GM18520 (cell line): ENCODE results near the gene ETV6.

ENCODE experiments used
- ATAC-seq: cut with Tn5 transposase; IDR thresholded peaks from one replicate; pipeline ENCODE4 v1.9.1; 2021; ENCODE audit not compliant: unreplicated experiment

ETV6 gene

GRCh38 chr12:11771895-11772502, 122.5 kb downstream of the ETV6 start:
- ATAC-seq, result peak; percentile 32

DNA sequence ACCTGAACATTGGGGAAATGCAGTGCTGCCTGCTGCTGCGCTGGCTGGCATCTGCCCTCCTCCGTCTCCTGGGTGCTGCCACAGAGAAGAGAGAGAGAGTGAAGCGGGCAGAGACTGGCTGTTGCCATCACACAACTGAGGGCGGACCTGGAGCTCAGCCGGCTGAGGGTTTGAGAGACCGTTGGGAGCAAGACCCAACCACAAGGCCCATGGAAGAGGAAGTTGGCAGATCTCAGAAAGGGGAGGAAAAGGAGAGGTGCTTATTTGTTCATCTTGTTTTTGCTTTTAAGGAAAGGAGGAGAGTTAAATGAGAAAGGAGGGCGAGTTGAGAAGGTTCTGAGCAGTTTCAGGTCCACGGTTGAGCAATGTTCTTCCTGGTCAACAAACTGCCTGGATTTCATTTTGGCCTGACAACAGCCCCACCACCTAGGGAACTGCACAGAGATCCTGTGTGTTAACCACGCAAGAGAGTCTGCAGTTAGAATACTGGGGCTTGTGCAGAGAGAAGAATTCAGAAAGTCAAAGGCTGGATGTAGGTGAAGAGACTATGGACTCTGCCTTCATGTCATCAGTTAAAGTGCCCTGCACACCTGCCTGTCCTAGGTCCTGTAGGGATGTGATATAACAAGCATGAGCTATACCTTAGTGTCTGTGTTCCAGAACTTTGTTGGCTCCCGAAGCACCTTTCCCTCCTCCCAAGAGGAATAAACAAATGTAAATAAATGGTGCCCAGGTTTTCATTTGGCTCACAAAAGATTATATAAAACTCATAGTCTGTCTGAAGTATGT, 124.6 kb downstream of the ETV6 start:
- ATAC-seq, result no peak

DNA sequence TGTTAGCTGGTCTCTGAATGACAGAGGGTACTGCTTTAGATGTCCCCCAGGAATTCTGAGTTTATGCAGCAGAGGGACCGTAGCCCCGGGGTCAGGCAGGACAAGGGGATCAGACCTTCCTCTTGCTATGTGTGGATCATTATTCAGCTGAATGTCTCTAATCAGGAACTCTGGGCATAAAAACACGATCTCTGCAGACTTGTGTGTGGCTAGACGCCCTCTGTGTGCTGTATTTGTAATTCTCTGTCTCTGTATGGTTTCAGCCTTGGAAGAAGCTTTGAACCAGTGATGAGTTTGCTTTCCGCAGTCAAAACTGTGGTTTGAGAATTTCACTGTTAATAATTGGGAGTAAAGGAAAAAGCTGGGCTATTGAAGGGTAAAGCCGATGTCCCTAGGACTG, 125.3 kb downstream of the ETV6 start:
- ATAC-seq, result no peak

DNA sequence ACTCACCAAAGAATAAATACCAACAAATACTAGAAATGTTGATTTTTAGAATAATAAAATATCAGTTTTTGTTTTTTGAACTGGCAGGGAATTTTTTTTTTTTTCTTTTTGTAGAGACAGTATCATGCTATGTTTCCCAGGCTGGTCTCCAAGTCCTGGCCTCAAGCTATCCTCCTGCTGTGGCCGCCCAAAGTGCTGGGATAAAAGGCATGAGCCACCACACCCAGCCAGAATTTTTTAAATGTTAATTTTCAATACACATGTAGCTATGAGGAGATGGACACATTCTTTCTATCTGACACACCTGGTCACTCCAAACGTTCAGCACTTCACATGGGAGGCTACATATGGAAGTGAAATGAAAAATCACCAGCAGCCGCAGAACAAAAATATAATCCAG, 126.8 kb downstream of the ETV6 start:
- ATAC-seq, result no peak

GRCh38 chr12:11777451-11777850, 128.0 kb downstream of the ETV6 start:
- ATAC-seq, result no peak

GRCh38 chr12:11777962-11778361, 128.5 kb downstream of the ETV6 start:
- ATAC-seq, result no peak

GRCh38 chr12:11778713-11779685, 129.5 kb downstream of the ETV6 start:
- no peak for ATAC-seq

- ATAC-seq, result peak; percentile 76
Measured at GRCh38 chr12:11780521-11781101, 131.1 kb downstream of the ETV6 start.

GRCh38 chr12:11782914-11783420, 133.5 kb downstream of the ETV6 start:
- ATAC-seq, result no peak

- no peak for ATAC-seq
Measured at GRCh38 chr12:11785712-11786111, 136.2 kb downstream of the ETV6 start.

DNA sequence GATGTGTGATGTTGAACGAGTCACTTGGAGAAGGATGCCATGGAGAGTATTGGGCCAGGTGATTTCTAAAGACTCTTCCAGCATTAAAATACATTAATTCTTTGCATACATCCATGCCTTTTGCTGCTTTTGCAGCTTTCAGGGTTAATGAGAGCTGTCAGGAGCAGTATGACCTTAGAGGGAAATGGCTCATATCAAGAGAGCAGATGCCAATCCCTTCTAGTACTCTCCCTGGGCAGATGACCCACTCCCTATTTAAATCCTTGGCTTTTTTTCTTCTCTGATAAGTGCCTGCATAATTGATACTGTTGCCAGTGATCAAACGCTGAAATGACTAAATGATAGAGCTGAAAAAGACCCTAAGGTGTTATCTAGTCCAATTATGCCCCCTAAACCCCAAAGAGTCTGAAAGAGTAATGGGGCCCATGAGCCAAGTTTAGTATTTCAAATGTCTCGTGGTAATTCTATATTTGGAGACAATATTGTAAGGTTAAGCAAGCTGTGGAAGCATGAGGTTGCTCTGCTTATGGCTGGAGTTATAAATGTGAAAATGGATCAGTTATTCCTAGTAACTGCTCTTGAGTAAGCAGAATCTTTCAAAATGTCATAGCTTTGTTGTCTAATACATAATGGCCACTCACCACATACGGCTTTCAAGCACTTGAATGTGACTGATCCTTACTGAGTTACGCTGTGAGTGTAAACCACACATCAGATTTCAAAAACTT, 137.3 kb downstream of the ETV6 start:
- no peak for ATAC-seq

- ATAC-seq, result no peak
Measured at GRCh38 chr12:11787437-11787836, 138.0 kb downstream of the ETV6 start.

DNA sequence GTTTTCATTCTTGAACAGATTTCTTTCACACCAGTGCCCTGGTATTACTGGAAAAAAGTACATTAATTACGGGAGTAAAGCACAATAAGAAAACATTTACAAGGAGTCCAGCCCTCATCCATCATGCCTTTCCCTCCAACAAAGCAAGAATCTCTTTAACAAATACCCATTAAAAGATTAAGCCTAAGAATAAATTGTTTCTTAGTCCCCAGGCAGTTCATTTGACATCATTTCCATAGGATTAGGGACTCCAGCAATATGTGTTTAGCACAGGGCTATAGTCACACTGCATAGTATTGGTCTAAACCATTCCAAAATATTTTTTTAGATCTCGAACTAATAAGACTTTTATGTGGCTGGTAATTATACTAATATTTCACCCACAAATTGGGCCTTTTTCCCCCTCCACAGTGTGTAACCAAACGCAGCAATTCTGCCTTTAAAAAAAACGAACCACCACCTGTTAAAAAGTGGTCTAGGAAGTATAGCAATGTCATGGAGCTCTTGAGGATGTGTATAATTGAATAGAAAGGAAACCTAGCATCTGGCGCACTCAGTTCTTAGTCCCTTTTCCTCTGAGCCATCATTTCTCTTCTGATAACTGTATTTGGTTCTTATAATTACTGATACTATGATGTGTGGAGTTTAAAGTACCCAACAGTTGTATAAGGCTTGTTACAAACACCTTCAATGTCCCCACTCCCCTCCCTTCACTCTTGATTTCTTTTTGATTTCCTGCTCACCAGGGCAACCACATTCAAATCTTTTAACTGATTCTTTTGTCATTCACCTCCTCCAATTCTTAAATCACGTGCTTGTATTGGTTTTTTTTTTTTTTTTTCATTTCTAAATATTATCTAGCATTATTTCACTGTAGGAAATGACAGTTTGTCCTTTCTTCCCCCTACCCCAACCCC, 138.7 kb downstream of the ETV6 start:
- no peak for ATAC-seq

GRCh38 chr12:11793921-11794710, 144.6 kb downstream of the ETV6 start:
- ATAC-seq, result no peak

DNA sequence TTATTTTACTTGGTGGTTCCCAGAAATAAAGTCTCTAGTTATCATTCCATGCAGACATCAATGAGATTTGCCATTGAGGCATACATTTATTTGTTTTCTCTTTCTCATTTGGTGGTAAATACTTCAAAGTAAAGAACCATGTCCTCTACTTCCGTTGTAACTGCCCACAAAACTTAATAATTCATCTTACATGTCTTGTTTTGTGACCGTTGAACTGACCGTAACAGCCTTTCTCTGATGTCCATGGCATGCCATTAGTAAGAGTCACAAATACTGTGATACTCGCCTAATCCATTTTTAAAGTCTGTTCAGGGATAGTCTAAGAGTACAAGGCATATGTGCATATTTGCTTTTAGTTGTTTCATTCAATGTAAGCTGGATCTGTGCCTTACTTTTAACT, 145.3 kb downstream of the ETV6 start:
- ATAC-seq, result no peak

- no peak for ATAC-seq
Measured at GRCh38 chr12:11795192-11795912, 145.9 kb downstream of the ETV6 start.

DNA sequence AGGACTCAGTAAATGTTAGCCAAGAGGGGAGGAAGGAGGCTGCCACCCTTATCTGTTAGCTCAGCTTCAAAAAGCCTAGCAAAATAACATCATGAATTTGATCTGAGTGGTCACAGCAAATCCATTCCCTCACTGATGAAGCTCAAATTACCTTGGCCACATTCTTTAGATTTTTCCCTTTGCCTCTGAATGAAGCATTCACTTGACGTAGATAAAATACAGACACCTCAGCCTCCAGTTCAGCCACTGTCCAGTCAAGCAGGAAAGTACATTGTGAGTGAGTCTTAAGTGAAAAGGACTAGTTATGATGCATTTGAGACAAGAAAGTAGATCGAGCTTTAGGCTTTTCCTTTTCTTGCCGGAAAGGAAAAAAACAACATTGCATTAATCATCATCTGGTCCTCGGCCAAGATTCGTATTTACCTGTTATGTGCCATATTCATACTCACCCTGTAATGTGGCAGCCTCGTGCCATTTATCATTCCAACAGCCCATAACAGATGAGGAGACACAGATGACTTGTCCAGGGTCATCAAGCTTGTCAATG, 146.5 kb downstream of the ETV6 start:
- ATAC-seq, result no peak
